HG02870 (cell line): ENCODE measurements around the gene STEEP1.
"Not testable (repeated sequence)": the region's sequence is repeated elsewhere in the genome, so short reads cannot be mapped to it uniquely, and the experiment has no call there.

Experiments
- ATAC-seq: cut with Tn5 transposase; IDR thresholded peaks from one replicate; pipeline ENCODE4 v1.9.1; 2021; ENCODE audit warnings: mild to moderate bottlenecking, moderate library complexity; ENCODE audit not compliant: unreplicated experiment

The STEEP1 gene

GRCh38 chrX:119537487-119537886, 27.7 kb downstream of the STEEP1 start:
- ATAC-seq = no peak

GRCh38 chrX:119529345-119530276, 35.6 kb downstream of the STEEP1 start:
- ATAC-seq = no peak

- no peak for ATAC-seq
Measured at GRCh38 chrX:119523664-119524184, 41.5 kb downstream of the STEEP1 start.

- no peak for ATAC-seq
Measured at GRCh38 chrX:119521246-119521645, 44.0 kb downstream of the STEEP1 start.

- ATAC-seq = no peak
Measured at GRCh38 chrX:119518371-119518770, 46.8 kb downstream of the STEEP1 start.

- ATAC-seq = no peak
Measured at GRCh38 chrX:119516157-119516702, 49.0 kb downstream of the STEEP1 start.

GRCh38 chrX:119512146-119512800, 52.9 kb downstream of the STEEP1 start:
- ATAC-seq = no peak

GRCh38 chrX:119507206-119507605, 58.0 kb downstream of the STEEP1 start:
- no peak for ATAC-seq

GRCh38 chrX:119505945-119506344, 59.3 kb downstream of the STEEP1 start:
- ATAC-seq = no peak

- not testable (repeated sequence) for ATAC-seq
Measured at GRCh38 chrX:119505145-119505544, 60.1 kb downstream of the STEEP1 start.

- no peak for ATAC-seq
Measured at GRCh38 chrX:119503484-119503861, 61.7 kb downstream of the STEEP1 start.

GRCh38 chrX:119502727-119503483, 62.3 kb downstream of the STEEP1 start:
- ATAC-seq = no peak

- no peak for ATAC-seq
Measured at GRCh38 chrX:119501511-119502148, 63.6 kb downstream of the STEEP1 start.

GRCh38 chrX:119500061-119500800, 65.0 kb downstream of the STEEP1 start:
- no peak for ATAC-seq

- ATAC-seq = no peak
Measured at GRCh38 chrX:119497185-119497584, 68.0 kb downstream of the STEEP1 start.

GRCh38 chrX:119495734-119496726, 69.2 kb downstream of the STEEP1 start:
- ATAC-seq = no peak

GRCh38 chrX:119493851-119494495, 71.2 kb downstream of the STEEP1 start:
- ATAC-seq = not testable (repeated sequence)

GRCh38 chrX:119492463-119492862, 72.7 kb downstream of the STEEP1 start:
- no peak for ATAC-seq
